Neural progenitor cell (in vitro differentiated cells): ENCODE results near the gene ELK1. TPM values are rescaled to one million over a fixed set of nuclear protein-coding genes. Genes with fewer than 3 reads are reported as not detected.

Experiments
- DNase-seq: peaks from one replicate; pipeline ENCODE4 v3.0.0-alpha.2; 2016; ENCODE audit warnings: low spot score
- H2AFZ ChIP-seq: fragments of 200-600 bp; sonication (generic); replicated peaks from 2 replicates; pipeline ENCODE4 v1.6.1; 2016; ENCODE audit warnings: antibody characterized with exemption
- H3F3A ChIP-seq: fragments of 200-600 bp; sonication (generic); 2 replicates; pipeline ENCODE4 v1.6.1; 2016; ENCODE audit warnings: antibody characterized with exemption, low read depth
- H3K27ac ChIP-seq: fragments of 200-600 bp; sonication (generic); 2 replicates; pipeline ENCODE4 v1.5.1; 2016; ENCODE audit warnings: mild to moderate bottlenecking
- H3K27me3 ChIP-seq: fragments of 200-600 bp; sonication (generic); 2 replicates; pipeline ENCODE4 v1.6.1; 2016; ENCODE audit warnings: mild to moderate bottlenecking, moderate library complexity
- H3K36me3 ChIP-seq: fragments of 200-600 bp; sonication (generic); 2 replicates; pipeline ENCODE4 v1.5.1; 2016
- H3K4me1 ChIP-seq: fragments of 200-600 bp; sonication (generic); 2 replicates; pipeline ENCODE4 v1.6.1; 2016; ENCODE audit warnings: mixed run types
- H3K4me2 ChIP-seq: fragments of 200-600 bp; sonication (generic); 2 replicates; pipeline ENCODE4 v1.6.1; 2016
- H3K4me3 ChIP-seq: fragments of 200-600 bp; sonication (generic); 2 replicates; pipeline ENCODE4 v1.5.1; 2016
- H3K79me2 ChIP-seq: fragments of 200-600 bp; sonication (generic); 2 replicates; pipeline ENCODE4 v1.6.1; 2016; ENCODE audit warnings: low read depth
- H3K9ac ChIP-seq: fragments of 200-600 bp; sonication (generic); 2 replicates; pipeline ENCODE4 v1.6.1; 2016
- H3K9me3 ChIP-seq: fragments of 200-600 bp; sonication (generic); 2 replicates; pipeline ENCODE4 v1.5.1; 2016; ENCODE audit warnings: low read depth
- H4K20me1 ChIP-seq: fragments of 200-600 bp; sonication (generic); 2 replicates; pipeline ENCODE4 v1.6.1; 2016; ENCODE audit warnings: low read depth
- H3K27ac Mint-ChIP-seq: 3 replicates; pipeline ENCODE4 v1.8.0; 2021; ENCODE audit warnings: mixed read lengths
- H3K27me3 Mint-ChIP-seq: 2 replicates; pipeline ENCODE4 v1.8.0; 2022; ENCODE audit warnings: low read depth, mild to moderate bottlenecking, inconsistent platforms, moderate library complexity, mixed read lengths; ENCODE audit not compliant: insufficient read depth
- H3K36me3 Mint-ChIP-seq: 3 replicates; pipeline ENCODE4 v1.8.0; 2021; ENCODE audit warnings: mixed read lengths
- H3K4me1 Mint-ChIP-seq: 3 replicates; pipeline ENCODE4 v1.8.0; 2021; ENCODE audit warnings: mixed read lengths
- H3K4me3 Mint-ChIP-seq: 3 replicates; pipeline ENCODE4 v1.8.0; 2021; ENCODE audit warnings: mild to moderate bottlenecking, moderate library complexity, mixed read lengths
- H3K9me3 Mint-ChIP-seq: 3 replicates; pipeline ENCODE4 v1.8.0; 2020; ENCODE audit warnings: mixed read lengths
- CTCF ChIP-seq: fragments of 200-600 bp; sonication (generic); IDR thresholded peaks from 2 replicates; pipeline ENCODE4 v1.5.1; 2017; ENCODE audit warnings: antibody characterized with exemption, mild to moderate bottlenecking
- EZH2phosphoT487 ChIP-seq: fragments of 200-600 bp; sonication (generic); IDR thresholded peaks from 2 replicates; pipeline ENCODE4 v1.6.1; 2017; ENCODE audit warnings: antibody characterized with exemption
- microRNA-seq: library from miRNA; unstranded; fragments of <30 nt; microRNA quantifications from one replicate; pipeline ENCODE4, GENCODE V29; 2016
- small RNA-seq: library from RNA; depleted of rRNA; stranded (forward); fragments of <200 nt; gene quantifications from one replicate; pipeline ENCODE3, GENCODE V24; 2015
- total RNA-seq: library from RNA; depleted of rRNA; stranded (reverse); fragments of >200 nt; gene quantifications from 2 replicates; pipeline ENCODE4 v1.2.3, GENCODE V29; 2015; ENCODE audit warnings: low replicate concordance

ELK1 gene
- total RNA-seq, 1 donor from 2014 or later, result 16.6 TPM

GRCh38 chrX:47586043-47586787, 64.1 kb downstream of the ELK1 start:
- peaks cover 6% of the 10 kb centered on the region for H3K36me3 Mint-ChIP-seq
- Histone ChIP-seq H2AFZ (no peak overlapping the region), H3K4me2 (no peak overlapping the region), H3K79me2 (no peaks in the 10 kb centered on the region), H3K9ac (no peak overlapping the region), H3K27ac (no peak overlapping the region), H3K9me3 (no peaks in the 10 kb centered on the region), H3K4me3 (no peak overlapping the region), H4K20me1 (no peaks in the 10 kb centered on the region), H3K36me3 (no peaks in the 10 kb centered on the region), H3F3A (no peaks in the 10 kb centered on the region), H3K4me1 (no peaks in the 10 kb centered on the region), H3K27me3 (no peaks in the 10 kb centered on the region)
- no peak overlapping the region for H3K4me3 Mint-ChIP-seq
- H3K9me3 Mint-ChIP-seq, result peaks cover 14% of the 10 kb centered on the region
- no peak for DNase-seq
- H3K4me1 Mint-ChIP-seq, result peaks cover 6% of the 10 kb centered on the region
- H3K27me3 Mint-ChIP-seq, result peaks cover 8% of the 10 kb centered on the region
- TF ChIP-seq CTCF (no peak), EZH2phosphoT487 (no peak)
- H3K27ac Mint-ChIP-seq, result no peak overlapping the region

Small RNAs within 50 kb of the gene (microRNA-seq; reads per million reads assigned to microRNA genes)
- gene MIR4769, result not detected

Small RNAs within 50 kb of the gene (small RNA-seq; reads per million reads assigned to genes)
- not detected for gene MIR4769

Other genes with a start within 250 kb of the ELK1 start
- 5.1 and 6.5 TPM in 2 replicates for gene ZNF41, start 167.3 kb downstream of the ELK1 start, total RNA-seq
- 17.4 and 31.3 TPM in 2 replicates for gene ARAF, start 89.4 kb downstream of the ELK1 start, total RNA-seq
- gene TIMP1, start 68.1 kb downstream of the ELK1 start, total RNA-seq, result 21.6 and 40.5 TPM in 2 replicates
- 0.53 TPM in 1 of 2 replicates, not detected in the other for gene SYN1, start 30.7 kb downstream of the ELK1 start, total RNA-seq
- gene CFP, start 20.6 kb downstream of the ELK1 start, total RNA-seq, result 0.06 and 0.40 TPM in 2 replicates
- gene UXT, start 8.6 kb upstream of the ELK1 start, total RNA-seq, result 88.5 and 91.9 TPM in 2 replicates
- 5.1 and 5.4 TPM in 2 replicates for gene ZNF81, start 186.3 kb upstream of the ELK1 start, total RNA-seq